Fibroblast of villous mesenchyme (primary cell): ENCODE results near the gene COL23A1. TPM values are rescaled to one million over a fixed set of nuclear protein-coding genes. Genes with fewer than 3 reads are reported as not detected.

ENCODE experiments used
- DNase-seq: peaks from one replicate; pipeline ENCODE4 v3.0.0-alpha.2; 2010; ENCODE audit warnings: low read depth
- H3K4me3 ChIP-seq: 2 replicates; pipeline ENCODE4 v1.5.1; 2011; ENCODE audit warnings: low read depth, mild to moderate bottlenecking, low read length
- CTCF ChIP-seq: IDR thresholded peaks from 2 replicates; pipeline ENCODE4 v1.5.1; 2012; ENCODE audit warnings: low read depth, mild to moderate bottlenecking, low read length; ENCODE audit not compliant: insufficient read depth
- total RNA-seq: library from RNA; depleted of rRNA; stranded (reverse); fragments of >200 nt; gene quantifications from 2 replicates; pipeline ENCODE4 v1.2.3, GENCODE V29; 2012

The COL23A1 gene
- total RNA-seq, 1 donor, result not detected

- DNase-seq, result no peak
- H3K4me3 ChIP-seq, result no peak overlapping the region
- TF ChIP-seq CTCF, result no peak
Observed at GRCh38 chr5:178440181-178440580, 150.0 kb downstream of the COL23A1 start.

GRCh38 chr5:178439493-178440180 is 150.6 kb downstream of the COL23A1 start:
- TF ChIP-seq CTCF, result no peak
- DNase-seq, result no peak
- H3K4me3 ChIP-seq, result no peak overlapping the region

GRCh38 chr5:178438796-178439195 is 151.4 kb downstream of the COL23A1 start:
- H3K4me3 ChIP-seq, result no peak overlapping the region
- TF ChIP-seq CTCF, result no peak
- DNase-seq, result no peak

GRCh38 chr5:178437386-178438075 is 152.7 kb downstream of the COL23A1 start:
- DNase-seq, result no peak
- TF ChIP-seq CTCF, result no peak
- H3K4me3 ChIP-seq, result no peak overlapping the region

GRCh38 chr5:178436326-178436940 is 153.8 kb downstream of the COL23A1 start:
- H3K4me3 ChIP-seq, result no peak overlapping the region
- TF ChIP-seq CTCF, result no peak
- no peak for DNase-seq

GRCh38 chr5:178435321-178436238 is 154.6 kb downstream of the COL23A1 start:
- no peak for TF ChIP-seq CTCF
- no peak for DNase-seq
- no peak overlapping the region for H3K4me3 ChIP-seq
